Endothelial cell of umbilical vein (primary cell): ENCODE data around the gene ASAP2. TPM values are rescaled to one million over a fixed set of nuclear protein-coding genes. Genes with fewer than 3 reads are reported as not detected.

ENCODE experiments used
- BruUV-seq: library from RNA; stranded (reverse); fragments of 400-500 nt; replicated peaks from 2 replicates; lab custom pipeline; 2021; lab: Mats Ljungman, UMichigan
- CTCF ChIA-PET: fragments of 300-600, 350-600 bp; sonication (Branson Sonifier 250); formaldehyde crosslinking; loops from one replicate; lab custom pipeline; 2021; ENCODE audit warnings: antibody characterized with exemption, inconsistent platforms; lab: Charles Lee
- POLR2A ChIA-PET: fragments of 300-600, 350-600 bp; sonication (Branson Sonifier 250); formaldehyde crosslinking; loops from one replicate; lab custom pipeline; 2021; ENCODE audit warnings: antibody characterized with exemption, inconsistent platforms; lab: Charles Lee
- DNase-seq: peaks from one replicate; pipeline ENCODE4 v3.0.0-alpha.2; 2011; ENCODE audit warnings: low read depth, low spot score
- FAIRE-seq: peaks from 2 replicates; lab custom pipeline; 2011; peaks lifted over from hg19 to GRCh38; lab: Jason Lieb, UNC
- H2AFZ ChIP-seq: 2 replicates; pipeline ENCODE4 v1.6.0; 2012; ENCODE audit warnings: low read depth, low read length, control low read depth, inconsistent platforms
- H3K27ac ChIP-seq: 2 replicates; pipeline ENCODE4 v1.5.1; 2011; ENCODE audit warnings: low read depth, mild to moderate bottlenecking, control low read depth, low read length, moderate library complexity; ENCODE audit not compliant: insufficient read depth
- H3K27me3 ChIP-seq, 2 experiments: 2 replicates each; pipeline versions ENCODE4 v1.6.0 to v1.6.1; 2011; ENCODE audit warnings: low read length in 2 of 2, mixed read lengths in 1 of 2; ENCODE audit not compliant: control insufficient read depth in 2 of 2, insufficient read depth in 2 of 2
- H3K36me3 ChIP-seq, 2 experiments: 2 replicates in 1 of 2; 3 replicates in 1 of 2; pipeline ENCODE4 v1.5.1; 2011; ENCODE audit warnings: low read length in 2 of 2, mild to moderate bottlenecking in 1 of 2, moderate library complexity in 1 of 2; ENCODE audit not compliant: control insufficient read depth in 2 of 2, insufficient read depth in 2 of 2; ENCODE audit errors: extremely low read depth in 1 of 2
- H3K4me1 ChIP-seq: 3 replicates; pipeline ENCODE4 v1.5.1; 2011; ENCODE audit warnings: mild to moderate bottlenecking, low read length; ENCODE audit not compliant: control insufficient read depth, insufficient read depth; ENCODE audit errors: extremely low read depth
- H3K4me2 ChIP-seq: 2 replicates; pipeline ENCODE4 v1.6.1; 2011; ENCODE audit warnings: low read length, control low read depth, mixed read lengths; ENCODE audit not compliant: insufficient read depth
- H3K4me3 ChIP-seq, 3 experiments: fragments of 200-600 bp in 1 of 3; sonication (generic), shearing (Covaris generic) in 1 of 3; replicated peaks in 1 of 3; 2 replicates each; pipeline ENCODE4 v1.5.1; 2011 to 2016; ENCODE audit warnings: control low read depth in 3 of 3, low read length in 3 of 3, mild to moderate bottlenecking in 2 of 3, inconsistent platforms in 1 of 3, low read depth in 1 of 3, moderate library complexity in 1 of 3; ENCODE audit not compliant: insufficient read depth in 1 of 3
- H3K79me2 ChIP-seq: 2 replicates; pipeline ENCODE4 v1.6.0; 2012; ENCODE audit warnings: low read length, inconsistent platforms; ENCODE audit not compliant: control insufficient read depth, insufficient read depth
- H3K9ac ChIP-seq: replicated peaks from 2 replicates; pipeline ENCODE3; 2011; ENCODE audit warnings: low read length, control low read depth; ENCODE audit not compliant: insufficient read depth; ENCODE audit errors: extremely low read depth
- H3K9me1 ChIP-seq: replicated peaks from 3 replicates; pipeline ENCODE4 v1.6.0; 2011; ENCODE audit warnings: mild to moderate bottlenecking, low read length; ENCODE audit not compliant: control insufficient read depth, insufficient read depth; ENCODE audit errors: extremely low read depth
- H3K9me3 ChIP-seq: replicated peaks from 2 replicates; pipeline ENCODE4 v1.5.1; 2012; ENCODE audit warnings: low read length, inconsistent platforms; ENCODE audit not compliant: control insufficient read depth, insufficient read depth
- H4K20me1 ChIP-seq: replicated peaks from 2 replicates; pipeline ENCODE3; 2011; ENCODE audit warnings: mild to moderate bottlenecking, low read length; ENCODE audit not compliant: control insufficient read depth, insufficient read depth; ENCODE audit errors: extremely low read depth
- CTCF ChIP-seq, 2 donors: IDR thresholded peaks; 1 replicate in 1 of 2; 2 replicates in 1 of 2; pipeline ENCODE4 v1.5.1; 2011; ENCODE audit warnings: low read length in 2 of 2, mild to moderate bottlenecking in 2 of 2, moderate library complexity in 2 of 2, control low read depth in 1 of 2, inconsistent platforms in 1 of 2, low read depth in 1 of 2; ENCODE audit not compliant: insufficient read depth in 1 of 2; ENCODE audit errors: extremely low read depth in 1 of 2
- EZH2 ChIP-seq: IDR thresholded peaks from 2 replicates; pipeline ENCODE4 v1.6.1; 2012; ENCODE audit warnings: borderline replicate concordance, low read depth, mild to moderate bottlenecking, moderate library complexity, low read length, inconsistent platforms; ENCODE audit not compliant: severe bottlenecking
- FOS ChIP-seq: IDR thresholded peaks from 2 replicates; pipeline ENCODE4 v1.6.1; 2011; ENCODE audit warnings: mild to moderate bottlenecking, low read length, moderate library complexity, borderline replicate concordance; ENCODE audit not compliant: insufficient read depth
- GATA2 ChIP-seq: IDR thresholded peaks from 2 replicates; pipeline ENCODE4 v1.7.0; 2011; ENCODE audit warnings: low read depth, mild to moderate bottlenecking, moderate library complexity, mixed read lengths, low read length; ENCODE audit not compliant: insufficient read length, insufficient read depth
- JUN ChIP-seq: IDR thresholded peaks from 2 replicates; pipeline ENCODE4 v1.6.1; 2011; ENCODE audit warnings: borderline replicate concordance, low read depth; ENCODE audit not compliant: insufficient read length, insufficient read depth
- MAX ChIP-seq: IDR thresholded peaks from 2 replicates; pipeline ENCODE4 v1.6.1; 2011; ENCODE audit not compliant: insufficient read depth, insufficient read length
- MYC ChIP-seq: IDR thresholded peaks from one replicate; pipeline ENCODE4 v1.6.1; 2011; ENCODE audit warnings: mild to moderate bottlenecking, low read depth, low read length
- POLR2A ChIP-seq: IDR thresholded peaks from 2 replicates; pipeline ENCODE4 v1.6.1; 2012; ENCODE audit warnings: low read depth, mild to moderate bottlenecking, control low read depth, low read length
- POLR2AphosphoS5 ChIP-seq: IDR thresholded peaks from 2 replicates; pipeline ENCODE4 v1.6.1; 2012; ENCODE audit warnings: low read depth, mild to moderate bottlenecking, control low read depth, low read length, moderate library complexity; ENCODE audit not compliant: insufficient read depth
- dilution Hi-C: fragments of 300-500 bp; cut with MboI; formaldehyde crosslinking; loops from one replicate; pipeline ENCODE4 v1.15.0; 2019; ENCODE audit warnings: low sequenced_read_pairs; ENCODE audit not compliant: extremely low pct_ligation_motif_present
- intact Hi-C: fragments of 100-400 bp; cut with micrococcal nuclease; formaldehyde crosslinking; loops from one replicate; pipeline ENCODE4 v1.10.0; 2022
- polyA plus RNA-seq, 4 experiments: library from polyadenylated mRNA; depleted of rRNA in 3 of 4; stranded (reverse) in 3 of 4; unstranded in 1 of 4; fragments of >200 nt; gene quantifications; 2 replicates each; pipeline versions ENCODE4 v1.2.1 to v1.2.3, GENCODE V29; 2011 to 2012; ENCODE audit warnings: missing spikeins in 1 of 4
- total RNA-seq: library from RNA; stranded (reverse); gene quantifications from 2 replicates; pipeline ENCODE4 v1.2.3, GENCODE V29; 2021

Gene ASAP2
- total and polyA plus RNA-seq, 2 donors (not counting 3 experiments of a cell fraction or from before 2014, with no cell fraction given), result 31.1 to 79.2 TPM

- H2AFZ ChIP-seq, result no peak overlapping the region
- H3K27me3 ChIP-seq, result no peaks in the 10 kb centered on the region
- DNase-seq (no peak), FAIRE-seq (no peak)
- TF ChIP-seq GATA2 (no peak), EZH2 (no peak), FOS (no peak), POLR2AphosphoS5 (no peak), MYC (no peak), CTCF (IDR thresholded peaks at IDR 0.05; ENCODE audit: extremely low read depth in 1 of 2, insufficient read depth in 1 of 2, low read depth in 1 of 2, low read length in 2 of 2) (no peak), POLR2A (no peak), JUN (no peak), MAX (no peak)
- H3K79me2 ChIP-seq, result no peaks in the 10 kb centered on the region
- no peaks in the 10 kb centered on the region for H3K9me3 ChIP-seq
- dilution Hi-C loops, result no loop called here
- H3K9ac ChIP-seq, result no peak overlapping the region
- no peaks in the 10 kb centered on the region for H3K4me1 ChIP-seq
- intact Hi-C loops, result no loop called here
- peaks cover 9 to 15% of the 10 kb centered on the region in 2 experiments for H3K36me3 ChIP-seq
- CTCF ChIA-PET, result no interaction called here
- no peak overlapping the region for H3K4me3 ChIP-seq
- H3K4me2 ChIP-seq, result no peak overlapping the region
- H3K27ac ChIP-seq, result no peak overlapping the region
- no peaks in the 10 kb centered on the region for H4K20me1 ChIP-seq
- H3K9me1 ChIP-seq, result no peaks in the 10 kb centered on the region
- BruUV-seq, result no TSS peak
- POLR2A ChIA-PET, result no interaction called here
Measured at GRCh38 chr2:9445089-9445488, 238.5 kb downstream of the ASAP2 start.
